GM13976 (cell line): Measurements from ENCODE around the gene LY6G5B.

Source experiments
- DNase-seq: peaks from one replicate; pipeline ENCODE4 v3.0.0; 2012; ENCODE audit warnings: low spot score
- in situ Hi-C: fragments of 300-500 bp; cut with MboI; formaldehyde crosslinking; loops from one replicate; pipeline ENCODE4 v1.12.0; 2022; ENCODE audit warnings: low sequenced_read_pairs, mixed read lengths, inconsistent platforms; ENCODE audit not compliant: unreplicated experiment
- TF ChIP-seq, protein P1 (sequence below): IDR thresholded peaks from 2 replicates; pipeline ENCODE4 v1.5.1; 2012; ENCODE audit warnings: borderline replicate concordance, mild to moderate bottlenecking; ENCODE audit not compliant: insufficient read depth; ENCODE audit errors: extremely low read depth, missing control alignments, control extremely low read depth

LY6G5B gene

DNA sequence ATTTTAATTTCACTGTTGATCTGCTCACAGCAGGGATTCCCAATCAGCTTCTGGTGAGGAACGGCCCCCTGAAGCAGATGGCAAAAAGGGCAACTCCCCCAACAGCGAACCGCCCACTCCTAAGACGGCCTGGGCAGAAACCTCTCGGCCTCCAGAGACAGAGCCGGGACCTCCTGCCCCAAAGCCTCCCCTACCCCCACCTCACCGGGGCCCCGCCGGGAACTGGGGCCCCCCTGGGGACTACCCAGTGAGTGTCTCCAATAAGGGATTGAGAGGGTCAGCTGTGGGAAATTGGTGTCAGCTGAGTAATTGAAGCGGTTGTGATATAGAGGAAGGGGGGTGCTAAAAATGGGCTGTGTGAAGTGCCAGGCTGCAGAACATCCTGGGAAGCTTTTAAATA, 42.8 kb upstream of the LY6G5B start:
- TF ChIP-seq, protein P1, sequence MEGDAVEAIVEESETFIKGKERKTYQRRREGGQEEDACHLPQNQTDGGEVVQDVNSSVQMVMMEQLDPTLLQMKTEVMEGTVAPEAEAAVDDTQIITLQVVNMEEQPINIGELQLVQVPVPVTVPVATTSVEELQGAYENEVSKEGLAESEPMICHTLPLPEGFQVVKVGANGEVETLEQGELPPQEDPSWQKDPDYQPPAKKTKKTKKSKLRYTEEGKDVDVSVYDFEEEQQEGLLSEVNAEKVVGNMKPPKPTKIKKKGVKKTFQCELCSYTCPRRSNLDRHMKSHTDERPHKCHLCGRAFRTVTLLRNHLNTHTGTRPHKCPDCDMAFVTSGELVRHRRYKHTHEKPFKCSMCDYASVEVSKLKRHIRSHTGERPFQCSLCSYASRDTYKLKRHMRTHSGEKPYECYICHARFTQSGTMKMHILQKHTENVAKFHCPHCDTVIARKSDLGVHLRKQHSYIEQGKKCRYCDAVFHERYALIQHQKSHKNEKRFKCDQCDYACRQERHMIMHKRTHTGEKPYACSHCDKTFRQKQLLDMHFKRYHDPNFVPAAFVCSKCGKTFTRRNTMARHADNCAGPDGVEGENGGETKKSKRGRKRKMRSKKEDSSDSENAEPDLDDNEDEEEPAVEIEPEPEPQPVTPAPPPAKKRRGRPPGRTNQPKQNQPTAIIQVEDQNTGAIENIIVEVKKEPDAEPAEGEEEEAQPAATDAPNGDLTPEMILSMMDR = no peak
- DNase-seq = no peak
- in situ Hi-C loops = no loop called here

DNA sequence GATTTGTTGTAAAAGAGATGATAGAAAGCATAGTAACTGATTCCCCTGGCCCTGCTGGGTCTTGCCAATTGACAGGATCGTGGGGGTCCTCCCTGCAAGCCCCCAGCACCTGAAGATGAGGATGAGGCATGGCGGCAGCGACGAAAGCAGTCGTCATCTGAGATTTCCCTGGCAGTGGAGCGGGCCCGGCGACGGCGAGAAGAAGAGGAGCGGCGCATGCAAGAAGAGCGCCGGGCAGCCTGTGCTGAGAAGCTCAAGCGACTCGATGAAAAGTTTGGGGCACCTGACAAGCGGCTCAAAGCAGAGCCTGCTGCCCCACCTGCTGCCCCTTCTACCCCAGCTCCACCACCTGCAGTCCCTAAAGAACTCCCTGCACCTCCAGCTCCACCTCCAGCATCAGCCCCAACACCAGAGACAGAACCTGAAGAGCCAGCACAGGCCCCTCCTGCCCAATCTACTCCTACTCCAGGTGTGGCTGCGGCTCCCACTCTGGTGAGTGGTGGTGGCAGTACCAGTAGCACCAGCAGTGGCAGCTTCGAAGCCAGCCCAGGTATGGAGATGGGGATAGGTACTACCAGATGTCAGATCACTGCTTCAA, 42.0 kb upstream of the LY6G5B start:
- TF ChIP-seq, protein P1 = no peak

DNA sequence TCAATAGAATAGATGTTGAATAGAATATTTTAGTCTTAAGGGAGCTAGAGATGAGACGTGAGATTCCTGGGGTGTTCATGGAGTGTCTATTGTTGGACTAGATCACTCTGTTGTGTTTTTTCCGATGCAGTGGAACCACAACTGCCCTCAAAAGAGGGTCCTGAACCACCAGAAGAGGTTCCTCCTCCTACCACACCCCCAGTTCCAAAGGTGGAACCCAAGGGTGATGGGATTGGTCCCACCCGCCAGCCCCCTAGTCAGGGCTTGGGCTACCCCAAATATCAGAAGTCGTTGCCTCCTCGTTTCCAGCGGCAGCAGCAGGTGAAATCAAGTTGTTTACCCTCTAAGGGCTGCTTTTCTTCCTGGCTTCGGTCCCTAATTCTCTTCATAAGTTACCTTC, 40.8 kb upstream of the LY6G5B start:
- TF ChIP-seq, protein P1 = no peak
- no peak for DNase-seq
- in situ Hi-C loops = no loop called here

More for the DNA sequence above, 42.0 kb upstream of the LY6G5B start:
- no peak for DNase-seq
- in situ Hi-C loops = no loop called here

DNA sequence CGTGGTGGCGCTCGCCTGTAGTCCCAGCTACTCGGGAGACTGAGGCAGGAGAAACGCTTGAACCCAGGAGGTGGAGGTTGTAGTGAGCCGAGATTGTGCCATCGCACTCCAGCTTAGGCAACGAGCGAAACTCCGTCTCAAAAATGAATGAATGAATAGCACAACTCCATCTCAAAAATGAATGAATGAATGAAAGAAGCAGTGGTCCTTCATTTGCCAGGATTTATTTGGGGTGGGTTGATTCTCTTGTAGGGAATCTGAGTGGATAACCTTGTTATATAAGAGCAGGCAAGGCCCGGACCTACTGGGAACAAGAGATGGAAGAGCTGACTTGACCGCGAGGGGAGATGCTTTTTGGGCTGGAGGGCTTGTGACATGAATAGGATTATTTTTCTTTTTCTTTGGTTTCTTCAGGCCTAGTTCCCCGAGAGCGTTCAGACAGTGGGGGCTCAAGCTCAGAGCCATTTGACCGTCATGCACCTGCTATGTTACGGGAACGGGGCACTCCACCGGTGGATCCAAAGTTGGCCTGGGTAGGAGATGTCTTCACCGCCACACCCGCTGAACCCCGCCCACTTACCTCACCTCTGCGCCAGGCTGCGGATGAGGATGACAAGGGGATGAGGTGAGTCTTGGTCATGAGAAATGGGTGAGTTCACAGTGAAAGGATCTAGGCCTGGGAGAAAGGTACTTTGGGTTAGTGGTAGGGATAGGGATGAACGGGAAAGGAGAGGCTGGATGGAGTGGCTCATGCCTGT, 39.4 kb upstream of the LY6G5B start:
- in situ Hi-C loops = no loop called here
- no peak for DNase-seq
- TF ChIP-seq, protein P1 = no peak

DNA sequence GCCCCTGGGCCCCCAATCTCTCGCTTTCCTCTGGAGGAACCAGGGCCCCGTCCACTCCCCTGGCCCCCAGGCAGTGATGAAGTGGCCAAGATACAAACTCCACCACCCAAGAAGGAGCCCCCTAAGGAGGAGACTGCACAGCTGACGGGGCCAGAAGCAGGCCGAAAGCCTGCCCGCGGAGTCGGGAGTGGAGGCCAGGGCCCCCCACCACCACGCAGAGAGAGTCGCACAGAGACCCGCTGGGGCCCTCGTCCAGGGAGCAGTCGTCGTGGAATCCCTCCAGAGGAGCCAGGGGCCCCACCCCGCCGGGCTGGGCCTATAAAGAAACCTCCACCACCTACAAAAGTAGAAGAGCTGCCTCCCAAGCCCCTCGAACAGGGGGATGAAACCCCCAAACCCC, 38.6 kb upstream of the LY6G5B start:
- in situ Hi-C loops = no loop called here
- TF ChIP-seq, protein P1 = no peak
- no peak for DNase-seq

DNA sequence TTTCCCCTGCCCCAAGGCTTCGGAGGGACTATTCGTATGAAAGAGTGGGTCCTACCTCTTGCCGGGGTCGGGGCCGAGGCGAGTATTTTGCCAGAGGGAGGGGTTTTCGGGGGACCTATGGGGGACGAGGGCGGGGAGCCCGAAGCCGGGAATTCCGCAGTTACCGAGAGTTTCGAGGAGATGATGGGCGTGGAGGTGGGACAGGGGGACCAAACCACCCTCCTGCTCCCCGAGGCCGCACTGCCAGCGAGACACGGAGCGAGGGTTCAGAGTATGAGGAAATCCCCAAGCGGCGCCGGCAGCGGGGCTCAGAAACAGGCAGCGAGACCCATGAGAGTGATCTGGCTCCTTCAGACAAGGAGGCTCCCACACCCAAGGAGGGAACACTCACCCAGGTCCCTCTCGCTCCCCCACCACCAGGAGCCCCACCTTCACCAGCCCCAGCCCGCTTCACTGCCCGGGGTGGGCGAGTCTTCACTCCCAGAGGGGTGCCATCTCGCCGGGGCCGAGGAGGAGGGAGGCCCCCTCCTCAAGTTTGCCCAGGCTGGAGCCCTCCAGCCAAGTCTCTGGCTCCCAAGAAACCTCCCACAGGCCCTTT, 38.0 kb upstream of the LY6G5B start:
- TF ChIP-seq, protein P1 = no peak
- in situ Hi-C loops = no loop called here
- no peak for DNase-seq
